Muscle of arm (tissue), 12 donors: Measurements from ENCODE around the gene TNXB. TPM values are rescaled to one million over a fixed set of nuclear protein-coding genes. Genes with fewer than 3 reads are reported as not detected.
"Not testable (repeated sequence)": the region's sequence is repeated elsewhere in the genome, so short reads cannot be mapped to it uniquely, and the experiment has no call there.

Experiments
- DNase-seq: peaks from one replicate; pipeline ENCODE4 v3.0.0-alpha.2; 2013
- polyA plus RNA-seq, 12 donors: library from polyadenylated mRNA; unstranded; fragments of 120-200 nt; gene quantifications; one replicate each; pipeline ENCODE4 v1.2.1, GENCODE V29; 2013; ENCODE audit not compliant: insufficient read length in 12 of 12

TNXB gene
- polyA plus RNA-seq, 12 donors: 76.2 to 208 (median 119) TPM; not detected in 1

DNA sequence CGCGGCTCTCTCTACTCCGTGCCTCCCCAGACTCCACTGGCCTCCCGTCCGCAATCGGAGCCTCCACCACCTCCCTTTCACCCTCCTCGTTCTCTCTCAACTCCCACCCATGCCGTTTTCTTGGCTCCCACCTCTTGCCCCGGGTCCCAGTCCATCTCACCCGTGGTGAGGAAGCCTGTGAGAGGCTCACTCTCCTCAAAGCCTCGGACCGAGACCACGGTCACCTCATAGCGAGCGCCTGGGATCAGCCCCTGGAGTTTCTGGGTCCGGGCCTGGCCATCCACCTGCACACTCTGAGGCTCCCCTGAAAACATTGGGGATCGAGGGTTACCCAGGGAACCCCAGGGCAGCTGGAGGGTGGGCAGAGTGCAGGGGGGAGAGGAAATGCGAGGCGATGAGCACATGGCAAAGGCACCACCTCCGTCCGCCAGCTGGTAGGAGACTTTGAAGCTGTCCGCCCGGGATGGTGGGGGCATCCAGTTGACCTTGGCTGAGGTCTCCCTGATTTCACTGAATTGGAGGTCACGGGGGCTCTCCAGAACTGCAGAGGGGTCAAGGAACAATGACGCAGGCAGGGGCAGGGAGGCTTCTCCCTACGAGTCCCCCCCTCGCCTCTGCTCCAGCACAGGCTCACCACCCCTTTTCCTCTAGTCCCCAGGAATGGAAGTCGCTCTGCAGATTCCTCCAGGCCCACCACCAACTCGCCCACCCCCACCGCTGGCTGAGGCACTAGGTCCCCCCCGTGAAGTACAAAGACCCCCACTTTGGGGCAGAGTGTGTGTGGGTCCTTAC is 65.4 kb downstream of the TNXB start:
- DNase-seq: not testable (repeated sequence)

DNA sequence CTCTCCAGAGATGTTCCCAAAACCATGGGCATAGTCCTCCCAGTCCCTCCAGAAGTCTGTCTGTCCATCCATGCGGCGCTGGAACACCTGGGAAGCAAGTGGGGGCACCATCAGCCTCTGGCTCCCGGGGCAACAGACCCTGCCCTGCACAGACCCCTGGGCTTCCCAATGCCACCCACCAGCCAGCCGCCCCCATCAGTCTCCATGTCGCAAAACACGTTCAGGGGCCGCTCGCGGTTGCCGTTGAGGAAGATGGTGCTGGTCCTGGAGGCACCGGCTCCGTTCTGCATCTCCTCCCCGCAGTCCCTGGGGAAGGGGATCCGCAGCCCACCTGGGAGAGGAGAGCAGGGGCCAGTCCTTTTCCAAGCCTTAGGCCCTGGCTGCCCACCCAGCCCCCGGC is 66.9 kb downstream of the TNXB start:
- not testable (repeated sequence) for DNase-seq

DNA sequence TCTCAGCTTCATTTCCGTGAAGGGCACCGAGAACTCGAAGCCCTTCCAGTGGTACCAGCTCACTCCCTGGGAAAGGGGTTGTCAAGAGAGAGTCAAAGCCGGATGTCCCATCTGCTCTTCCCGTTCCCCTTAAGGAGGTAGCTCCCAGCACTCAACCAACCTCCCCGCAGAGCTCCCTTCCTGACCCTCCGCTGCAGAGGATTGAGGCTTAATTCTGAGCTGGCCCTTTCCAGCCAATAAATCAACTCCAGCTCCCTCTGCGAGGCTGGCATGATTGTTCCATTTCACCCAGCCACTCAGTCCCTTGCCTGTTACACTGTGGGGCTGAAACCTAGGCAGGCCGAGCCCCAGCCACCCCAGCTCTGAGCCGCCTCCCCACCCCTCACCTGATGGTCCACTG is 67.8 kb downstream of the TNXB start:
- DNase-seq: not testable (repeated sequence)

DNA sequence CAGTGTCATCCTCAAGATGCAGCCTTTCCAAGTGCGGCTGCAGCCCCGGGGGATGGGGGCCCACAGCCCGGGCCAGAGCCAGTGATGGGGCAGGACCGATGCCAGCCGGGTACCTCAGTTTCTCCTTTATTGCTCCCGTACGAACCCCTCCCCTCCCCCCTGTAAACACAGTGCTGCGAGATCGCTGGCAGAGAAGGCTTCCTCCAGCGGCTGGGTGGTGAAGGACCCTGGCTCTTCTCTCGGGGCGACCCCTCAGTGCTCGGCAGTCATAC is 68.2 kb downstream of the TNXB start:
- DNase-seq: not testable (repeated sequence)

DNA sequence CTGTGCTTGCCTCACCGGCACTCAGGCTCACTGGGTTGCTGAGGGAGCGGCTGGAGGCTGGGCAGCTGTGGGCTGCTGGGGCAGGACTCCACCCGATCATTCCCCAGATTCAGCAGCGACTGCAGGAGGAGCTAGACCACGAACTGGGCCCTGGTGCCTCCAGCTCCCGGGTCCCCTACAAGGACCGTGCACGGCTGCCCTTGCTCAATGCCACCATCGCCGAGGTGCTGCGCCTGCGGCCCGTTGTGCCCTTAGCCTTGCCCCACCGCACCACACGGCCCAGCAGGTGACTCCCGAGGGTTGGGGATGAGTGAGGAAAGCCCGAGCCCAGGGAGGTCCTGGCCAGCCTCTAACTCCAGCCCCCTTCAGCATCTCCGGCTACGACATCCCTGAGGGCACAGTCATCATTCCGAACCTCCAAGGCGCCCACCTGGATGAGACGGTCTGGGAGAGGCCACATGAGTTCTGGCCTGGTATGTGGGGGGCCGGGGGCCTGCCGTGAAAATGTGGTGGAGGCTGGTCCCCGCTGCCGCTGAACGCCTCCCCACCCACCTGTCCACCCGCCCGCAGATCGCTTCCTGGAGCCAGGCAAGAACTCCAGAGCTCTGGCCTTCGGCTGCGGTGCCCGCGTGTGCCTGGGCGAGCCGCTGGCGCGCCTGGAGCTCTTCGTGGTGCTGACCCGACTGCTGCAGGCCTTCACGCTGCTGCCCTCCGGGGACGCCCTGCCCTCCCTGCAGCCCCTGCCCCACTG is 68.7 kb downstream of the TNXB start:
- DNase-seq: not testable (repeated sequence)

DNA sequence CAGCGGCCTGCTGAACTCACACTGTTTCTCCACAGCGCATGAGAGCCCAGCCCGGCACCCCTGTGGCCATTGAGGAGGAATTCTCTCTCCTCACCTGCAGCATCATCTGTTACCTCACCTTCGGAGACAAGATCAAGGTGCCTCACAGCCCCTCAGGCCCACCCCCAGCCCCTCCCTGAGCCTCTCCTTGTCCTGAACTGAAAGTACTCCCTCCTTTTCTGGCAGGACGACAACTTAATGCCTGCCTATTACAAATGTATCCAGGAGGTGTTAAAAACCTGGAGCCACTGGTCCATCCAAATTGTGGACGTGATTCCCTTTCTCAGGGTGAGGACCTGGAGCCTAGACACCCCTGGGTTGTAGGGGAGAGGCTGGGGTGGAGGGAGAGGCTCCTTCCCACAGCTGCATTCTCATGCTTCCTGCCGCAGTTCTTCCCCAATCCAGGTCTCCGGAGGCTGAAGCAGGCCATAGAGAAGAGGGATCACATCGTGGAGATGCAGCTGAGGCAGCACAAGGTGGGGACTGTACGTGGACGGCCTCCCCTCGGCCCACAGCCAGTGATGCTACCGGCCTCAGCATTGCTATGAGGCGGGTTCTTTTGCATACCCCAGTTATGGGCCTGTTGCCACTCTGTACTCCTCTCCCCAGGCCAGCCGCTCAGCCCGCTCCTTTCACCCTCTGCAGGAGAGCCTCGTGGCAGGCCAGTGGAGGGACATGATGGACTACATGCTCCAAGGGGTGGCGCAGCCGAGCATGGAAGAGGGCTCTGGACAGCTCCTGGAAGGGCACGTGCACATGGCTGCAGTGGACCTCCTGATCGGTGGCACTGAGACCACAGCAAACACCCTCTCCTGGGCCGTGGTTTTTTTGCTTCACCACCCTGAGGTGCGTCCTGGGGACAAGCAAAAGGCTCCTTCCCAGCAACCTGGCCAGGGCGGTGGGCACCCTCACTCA is 69.5 kb downstream of the TNXB start:
- DNase-seq: not testable (repeated sequence)

DNA sequence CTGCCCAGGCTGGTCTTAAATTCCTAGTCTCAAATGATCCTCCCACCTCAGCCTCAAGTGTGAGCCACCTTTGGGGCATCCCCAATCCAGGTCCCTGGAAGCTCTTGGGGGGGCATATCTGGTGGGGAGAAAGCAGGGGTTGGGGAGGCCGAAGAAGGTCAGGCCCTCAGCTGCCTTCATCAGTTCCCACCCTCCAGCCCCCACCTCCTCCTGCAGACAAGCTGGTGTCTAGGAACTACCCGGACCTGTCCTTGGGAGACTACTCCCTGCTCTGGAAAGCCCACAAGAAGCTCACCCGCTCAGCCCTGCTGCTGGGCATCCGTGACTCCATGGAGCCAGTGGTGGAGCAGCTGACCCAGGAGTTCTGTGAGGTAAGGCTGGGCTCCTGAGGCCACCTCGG is 70.3 kb downstream of the TNXB start:
- not testable (repeated sequence) for DNase-seq

DNA sequence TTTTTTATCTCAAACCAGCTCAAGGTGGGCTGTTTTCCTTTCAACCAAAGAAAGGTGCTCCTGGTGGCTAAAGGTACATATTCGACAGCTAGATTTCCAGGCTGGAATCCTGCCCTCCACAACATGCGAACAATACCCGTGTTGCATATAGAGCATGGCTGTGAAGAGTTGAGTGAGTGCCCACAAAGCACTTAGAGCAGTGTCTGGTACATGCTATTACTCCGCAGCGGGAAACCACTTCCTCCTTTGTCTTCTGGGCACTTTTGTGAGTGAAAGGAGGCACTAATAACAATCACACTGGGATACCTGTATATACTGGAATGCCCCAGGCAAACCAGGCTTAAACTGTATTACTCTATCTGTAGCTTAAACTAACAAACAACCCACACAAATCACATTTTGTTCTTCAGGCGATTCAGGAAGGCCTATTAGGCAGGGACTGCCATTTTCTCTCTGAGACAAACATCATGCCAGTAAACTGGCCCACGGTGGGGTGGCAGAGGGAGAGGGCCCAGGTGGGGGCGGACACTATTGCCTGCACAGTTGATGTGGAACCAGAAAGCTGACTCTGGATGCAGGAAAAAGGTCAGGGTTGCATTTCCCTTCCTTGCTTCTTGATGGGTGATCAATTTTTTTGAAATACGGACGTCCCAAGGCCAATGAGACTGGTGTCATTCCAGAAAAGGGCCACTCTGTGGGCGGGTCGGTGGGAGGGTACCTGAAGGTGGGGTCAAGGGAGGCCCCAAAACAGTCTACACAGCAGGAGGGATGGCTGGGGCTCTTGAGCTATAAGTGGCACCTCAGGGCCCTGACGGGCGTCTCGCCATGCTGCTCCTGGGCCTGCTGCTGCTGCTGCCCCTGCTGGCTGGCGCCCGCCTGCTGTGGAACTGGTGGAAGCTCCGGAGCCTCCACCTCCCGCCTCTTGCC is 71.3 kb downstream of the TNXB start, which contains the start of gene CYP21A2:
CYP21A2 (plus strand) TSS at position 818 of the 927 bp plus-strand sequence; CDS start at position 826, 8 bp downstream.
- not testable (repeated sequence) for DNase-seq

DNA sequence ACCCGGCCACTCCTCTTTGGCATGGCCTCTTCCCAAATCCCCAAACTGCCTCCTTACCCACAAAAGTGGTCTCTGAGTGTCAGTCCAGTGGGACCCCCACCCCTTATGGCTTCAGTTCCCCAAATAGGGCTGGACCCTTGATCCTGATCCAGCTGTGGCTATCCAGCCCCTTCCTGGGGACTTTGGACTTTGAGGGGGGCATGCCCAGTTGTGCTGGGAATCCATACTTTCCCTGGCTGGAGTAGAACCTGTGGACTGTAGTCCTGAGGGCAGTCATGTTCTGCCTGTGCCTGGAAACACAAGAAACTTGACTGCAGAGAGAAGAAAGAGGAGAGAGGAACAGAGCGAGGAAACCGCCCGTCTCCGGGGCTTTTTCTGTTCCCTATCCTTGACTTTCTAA is 72.0 kb downstream of the TNXB start:
- DNase-seq: not testable (repeated sequence)

DNA sequence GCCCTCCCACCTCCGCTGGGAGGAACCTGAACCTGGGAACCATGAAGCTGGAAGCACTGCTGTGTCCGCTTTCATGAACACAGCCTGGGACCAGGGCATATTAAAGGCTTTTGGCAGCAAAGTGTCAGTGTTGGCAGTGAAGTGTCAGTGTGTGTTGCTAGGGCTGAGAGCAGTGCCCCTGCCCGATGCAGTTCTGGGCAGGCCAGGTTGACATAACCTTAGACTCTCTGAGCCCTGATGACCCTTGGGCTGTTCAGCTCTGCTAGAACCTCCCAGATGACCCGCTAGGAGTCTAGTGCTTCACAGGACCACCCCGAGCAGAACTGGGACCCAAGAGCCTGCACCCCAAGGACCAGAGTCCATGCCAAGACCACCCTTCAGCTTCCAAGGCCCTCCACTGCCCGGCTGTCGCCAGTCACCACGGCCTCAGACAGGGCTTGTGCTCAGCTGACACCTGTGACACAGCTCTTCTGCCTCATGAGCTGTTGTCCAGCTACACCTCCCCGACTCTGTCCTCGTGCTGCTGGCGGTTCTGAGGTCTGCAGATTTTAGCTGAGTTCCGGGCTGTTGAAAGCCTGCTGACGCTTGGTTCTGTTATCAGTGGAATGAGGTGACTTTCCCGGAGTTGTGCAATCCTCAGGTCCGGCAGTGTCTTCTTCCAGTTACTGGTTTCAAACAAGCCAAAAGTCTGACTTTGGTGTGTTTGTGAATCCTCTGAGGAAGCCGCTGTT is 73.7 kb downstream of the TNXB start:
- DNase-seq: not testable (repeated sequence)

DNA sequence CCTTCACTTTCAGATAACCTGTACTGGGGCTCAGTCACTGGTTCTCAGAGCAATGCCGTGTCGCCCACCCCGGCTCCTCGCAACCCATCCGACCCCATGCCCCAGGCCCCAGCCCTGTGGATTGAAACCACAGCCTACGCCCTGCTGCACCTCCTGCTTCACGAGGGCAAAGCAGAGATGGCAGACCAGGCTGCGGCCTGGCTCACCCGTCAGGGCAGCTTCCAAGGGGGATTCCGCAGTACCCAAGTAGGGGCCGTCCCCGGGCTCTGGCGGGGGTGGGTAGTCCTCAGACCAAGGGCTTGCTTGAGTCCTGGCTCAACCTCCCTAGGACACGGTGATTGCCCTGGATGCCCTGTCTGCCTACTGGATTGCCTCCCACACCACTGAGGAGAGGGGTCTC is 79.6 kb downstream of the TNXB start:
- not testable (repeated sequence) for DNase-seq

DNA sequence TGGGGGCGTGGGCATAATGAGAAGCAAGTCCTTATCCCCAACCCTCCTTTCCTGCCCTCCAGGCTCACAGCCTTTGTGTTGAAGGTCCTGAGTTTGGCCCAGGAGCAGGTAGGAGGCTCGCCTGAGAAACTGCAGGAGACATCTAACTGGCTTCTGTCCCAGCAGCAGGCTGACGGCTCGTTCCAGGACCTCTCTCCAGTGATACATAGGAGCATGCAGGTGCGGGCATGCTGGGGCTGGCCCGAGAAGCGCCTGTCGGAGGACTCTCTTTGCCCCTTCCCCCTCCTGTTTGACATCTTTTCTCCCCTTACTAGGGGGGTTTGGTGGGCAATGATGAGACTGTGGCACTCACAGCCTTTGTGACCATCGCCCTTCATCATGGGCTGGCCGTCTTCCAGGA is 80.5 kb downstream of the TNXB start:
- DNase-seq: not testable (repeated sequence)

DNA sequence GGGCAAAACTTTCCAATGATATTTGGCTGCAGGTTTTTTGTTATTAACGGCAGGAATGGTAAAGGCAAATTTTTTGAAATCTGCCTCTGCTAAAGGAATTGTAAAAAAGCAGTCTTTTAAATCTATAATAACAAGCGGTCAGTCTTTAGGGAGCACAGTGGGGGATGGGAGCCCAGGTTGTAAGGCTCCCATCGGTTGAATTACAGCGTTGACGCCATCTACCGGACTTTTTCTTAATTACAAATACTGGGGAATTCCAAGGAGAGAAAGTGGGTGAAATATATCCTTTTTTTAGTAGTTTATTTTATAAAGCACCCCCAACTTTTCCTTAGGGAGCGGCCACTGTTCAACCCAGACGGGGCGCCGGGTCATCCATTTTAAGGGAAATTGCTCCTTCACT is 87.0 kb downstream of the TNXB start:
- DNase-seq: not testable (repeated sequence)

DNA sequence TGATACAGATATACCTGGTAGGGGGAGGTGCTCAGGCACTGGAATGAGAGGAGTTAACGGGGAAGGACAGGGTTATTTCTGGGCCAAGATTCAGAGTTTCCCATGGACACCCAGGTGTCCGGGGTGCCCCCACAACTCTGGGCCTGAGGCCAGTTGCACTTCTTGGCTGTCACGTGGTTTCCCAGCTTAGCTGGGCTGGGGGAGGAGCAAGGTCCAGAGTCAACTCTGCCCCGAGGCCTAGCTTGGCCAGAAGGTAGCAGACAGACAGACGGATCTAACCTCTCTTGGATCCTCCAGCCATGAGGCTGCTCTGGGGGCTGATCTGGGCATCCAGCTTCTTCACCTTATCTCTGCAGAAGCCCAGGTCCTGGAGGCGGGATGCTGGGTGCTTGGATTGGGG is 94.6 kb downstream of the TNXB start, which contains the start of gene C4B:
C4B (plus strand) TSS at position 249 of the 400 bp plus-strand sequence; CDS start at position 300, 51 bp downstream.
- DNase-seq: not testable (repeated sequence)

DNA sequence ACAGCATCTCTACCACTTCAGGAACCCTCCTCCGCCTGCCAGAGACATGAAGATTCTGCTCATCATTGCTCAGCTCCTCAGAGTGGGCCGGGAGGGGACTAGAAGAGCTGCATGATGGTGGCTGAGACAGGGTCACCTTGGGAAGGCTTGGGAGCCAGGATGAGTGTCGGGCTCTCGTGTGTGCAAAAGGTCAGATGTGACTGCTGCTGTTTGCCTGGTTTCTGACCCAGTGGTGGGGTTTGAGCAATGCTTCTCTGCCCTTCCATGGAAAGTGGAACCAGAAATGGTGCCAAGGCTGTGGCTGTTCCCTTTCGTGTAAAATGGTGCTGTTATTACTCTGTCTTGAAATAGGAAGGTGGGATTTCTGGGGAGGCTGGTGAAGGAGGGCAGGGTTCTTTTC is 95.4 kb downstream of the TNXB start:
- DNase-seq: not testable (repeated sequence)

DNA sequence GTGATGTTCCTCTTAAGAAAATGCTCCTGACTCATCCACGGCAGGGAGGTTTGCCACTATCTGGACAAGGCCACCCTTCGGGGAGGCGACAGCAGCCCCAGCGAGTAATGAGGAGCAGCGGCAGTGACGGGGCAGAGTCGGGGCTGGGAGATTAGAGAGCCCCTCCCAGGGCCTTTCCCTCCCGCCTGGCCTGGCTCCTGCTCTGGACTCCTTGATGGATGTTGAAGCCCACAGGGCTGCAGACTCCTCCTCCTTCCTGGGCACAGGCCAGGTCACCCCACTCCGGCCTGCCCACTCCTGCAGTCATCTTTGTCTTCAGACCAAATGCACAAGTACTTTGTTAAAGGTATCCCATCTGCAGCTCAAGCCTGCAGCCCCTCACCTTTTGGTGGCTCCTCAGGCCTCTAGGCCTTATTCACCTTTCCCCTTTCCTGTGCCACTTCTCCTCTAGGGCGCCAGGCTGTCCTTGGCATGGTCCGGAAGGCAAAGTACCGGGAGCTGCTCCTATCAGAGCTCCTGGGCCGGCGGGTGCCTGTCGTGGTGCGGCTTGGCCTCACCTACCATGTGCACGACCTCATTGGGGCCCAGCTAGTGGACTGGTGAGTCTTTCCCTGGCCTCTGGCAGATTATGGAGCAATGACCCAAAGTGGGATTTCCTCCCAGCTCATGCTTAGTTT is 96.1 kb downstream of the TNXB start:
- DNase-seq: not testable (repeated sequence)

DNA sequence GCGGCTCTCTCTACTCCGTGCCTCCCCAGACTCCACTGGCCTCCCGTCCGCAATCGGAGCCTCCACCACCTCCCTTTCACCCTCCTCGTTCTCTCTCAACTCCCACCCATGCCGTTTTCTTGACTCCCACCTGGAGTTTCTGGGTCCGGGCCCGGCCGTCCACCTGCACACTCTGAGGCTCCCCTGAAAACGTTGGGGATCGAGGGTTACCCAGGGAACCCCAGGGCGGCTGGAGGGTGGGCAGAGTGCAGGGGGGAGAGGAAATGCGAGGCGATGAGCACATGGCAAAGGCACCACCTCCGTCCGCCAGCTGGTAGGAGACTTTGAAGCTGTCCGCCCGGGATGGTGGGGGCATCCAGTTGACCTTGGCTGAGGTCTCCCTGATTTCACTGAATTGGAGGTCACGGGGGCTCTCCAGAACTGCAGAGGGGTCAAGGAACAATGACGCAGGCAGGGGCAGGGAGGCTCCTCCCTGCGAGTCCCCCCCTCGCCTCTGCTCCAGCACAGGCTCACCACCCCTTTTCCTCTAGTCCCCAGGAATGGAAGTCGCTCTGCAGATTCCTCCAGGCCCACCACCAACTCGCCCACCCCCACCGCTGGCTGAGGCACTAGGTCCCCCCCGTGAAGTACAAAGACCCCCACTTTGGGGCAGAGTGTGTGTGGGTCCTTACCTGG is 98.1 kb downstream of the TNXB start:
- not testable (repeated sequence) for DNase-seq

DNA sequence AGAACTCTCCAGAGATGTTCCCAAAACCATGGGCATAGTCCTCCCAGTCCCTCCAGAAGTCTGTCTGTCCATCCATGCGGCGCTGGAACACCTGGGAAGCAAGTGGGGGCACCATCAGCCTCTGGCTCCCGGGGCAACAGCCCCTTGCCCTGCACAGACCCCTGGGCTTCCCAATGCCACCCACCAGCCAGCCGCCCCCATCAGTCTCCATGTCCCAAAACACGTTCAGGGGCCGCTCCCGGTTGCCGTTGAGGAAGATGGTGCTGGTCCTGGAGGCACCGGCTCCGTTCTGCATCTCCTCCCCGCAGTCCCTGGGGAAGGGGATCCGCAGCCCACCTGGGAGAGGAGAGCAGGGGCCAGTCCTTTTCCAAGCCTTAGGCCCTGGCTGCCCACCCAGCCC is 99.6 kb downstream of the TNXB start:
- not testable (repeated sequence) for DNase-seq

DNA sequence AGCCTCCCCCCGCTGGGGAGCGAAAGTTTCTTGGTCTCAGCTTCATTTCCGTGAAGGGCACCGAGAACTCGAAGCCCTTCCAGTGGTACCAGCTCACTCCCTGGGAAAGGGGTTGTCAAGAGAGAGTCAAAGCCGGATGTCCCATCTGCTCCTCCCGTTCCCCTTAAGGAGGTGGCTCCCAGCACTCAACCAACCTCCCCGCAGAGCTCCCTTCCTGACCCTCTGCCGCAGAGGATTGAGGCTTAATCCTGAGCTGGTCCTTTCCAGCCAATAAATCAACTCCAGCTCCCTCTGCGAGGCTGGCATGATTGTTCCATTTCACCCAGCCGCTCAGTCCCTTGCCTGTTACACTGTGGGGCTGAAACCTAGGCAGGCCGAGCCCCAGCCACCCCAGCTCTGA is 100.5 kb downstream of the TNXB start:
- not testable (repeated sequence) for DNase-seq
